K562 (cell line): ENCODE data around the gene CXCL17. TPM values are rescaled to one million over a fixed set of nuclear protein-coding genes. Genes with fewer than 3 reads are reported as not detected.

ENCODE experiments used
- ATAC-seq: fragments of 200-7000 bp; cut with Tn5 transposase; 3 replicates; pipeline ENCODE4 v1.9.1; 2020; ENCODE audit warnings: moderate library complexity
- BruUV-seq: library from RNA; stranded (reverse); fragments of 400-500 nt; replicated peaks from 2 replicates; lab custom pipeline; 2021; lab: Mats Ljungman, UMichigan
- CTCF ChIA-PET: fragments of 300-600 bp; formaldehyde crosslinking; extraction: SDS; loops from one replicate; lab custom pipeline; 2021; ENCODE audit warnings: low intra/inter-chr PET ratio; lab: Yijun Ruan, JAX
- POLR2A ChIA-PET: fragments of 300-600, 350-650 bp; sonication (Branson Sonifier 250); formaldehyde crosslinking; extraction: SDS; loops from one replicate; lab custom pipeline; 2021; ENCODE audit warnings: antibody characterized with exemption, inconsistent platforms; lab: Yijun Ruan, JAX
- DNase-seq, 4 experiments: peaks; one replicate each; pipeline versions ENCODE4 v3.0.0 to v3.0.0-alpha.2; 2011 to 2018; ENCODE audit warnings: low spot score in 3 of 4, mixed read lengths in 3 of 4; ENCODE audit errors: extremely low read depth in 1 of 4
- FAIRE-seq: peaks from 2 replicates; lab custom pipeline; 2011; peaks lifted over from hg19 to GRCh38; lab: Jason Lieb, UNC
- H2AFZ ChIP-seq: 2 replicates; pipeline ENCODE4 v1.6.0; 2011; ENCODE audit warnings: low read depth, low read length, control low read depth, inconsistent platforms
- H3K27ac ChIP-seq: fragments of 200-600 bp; 3 replicates; pipeline ENCODE4 v1.8.0; 2011; ENCODE audit warnings: low read depth, mild to moderate bottlenecking, control low read depth, inconsistent platforms, low read length, moderate library complexity, mixed read lengths; ENCODE audit errors: extremely low read depth
- H3K27me3 ChIP-seq, 2 experiments: fragments of 300-600 bp in 1 of 2; 2 replicates in 1 of 2; 3 replicates in 1 of 2; pipeline versions ENCODE4 v1.6.0 to v1.8.0; 2011; ENCODE audit warnings: inconsistent platforms in 2 of 2, low read length in 2 of 2, mild to moderate bottlenecking in 1 of 2, mixed read lengths in 1 of 2, moderate library complexity in 1 of 2; ENCODE audit not compliant: control insufficient read depth in 2 of 2, insufficient read depth in 2 of 2
- H3K36me3 ChIP-seq: fragments of 300-600 bp; 3 replicates; pipeline ENCODE4 v1.8.0; 2011; ENCODE audit warnings: mild to moderate bottlenecking, low read length, inconsistent platforms; ENCODE audit not compliant: control insufficient read depth, insufficient read depth
- H3K4me1 ChIP-seq, 2 experiments: fragments of 200-600 bp in 1 of 2; replicated peaks in 1 of 2; 2 replicates in 1 of 2; 3 replicates in 1 of 2; pipeline versions ENCODE4 v1.5.1 to v1.8.0; 2011; ENCODE audit warnings: inconsistent platforms in 2 of 2, low read length in 2 of 2, mild to moderate bottlenecking in 1 of 2, mixed read lengths in 1 of 2, moderate library complexity in 1 of 2; ENCODE audit not compliant: control insufficient read depth in 2 of 2, insufficient read depth in 2 of 2
- H3K4me2 ChIP-seq: 2 replicates; pipeline ENCODE4 v1.6.1; 2011; ENCODE audit warnings: low read length, control low read depth, inconsistent platforms, mixed read lengths; ENCODE audit not compliant: insufficient read depth
- H3K4me3 ChIP-seq: fragments of 200-600 bp; sonication (generic), shearing (Covaris generic); 2 replicates; pipeline ENCODE4 v1.5.1; 2016; ENCODE audit warnings: control low read depth, inconsistent platforms
- H3K79me2 ChIP-seq: fragments of 200-600 bp; 3 replicates; pipeline ENCODE4 v1.8.0; 2011; ENCODE audit warnings: low read length, inconsistent platforms; ENCODE audit not compliant: control insufficient read depth, insufficient read depth
- H3K9ac ChIP-seq, 2 experiments: 2 replicates each; pipeline versions ENCODE4 v1.6.0 to v1.6.1; 2011; ENCODE audit warnings: low read depth in 2 of 2, low read length in 2 of 2, control low read depth in 1 of 2, inconsistent platforms in 1 of 2, mild to moderate bottlenecking in 1 of 2, mixed read lengths in 1 of 2; ENCODE audit not compliant: insufficient read depth in 1 of 2
- H3K9me1 ChIP-seq: one replicate; pipeline ENCODE4 v1.6.0; 2011; ENCODE audit warnings: inconsistent platforms, mild to moderate bottlenecking, low read length, moderate library complexity; ENCODE audit not compliant: control insufficient read depth, insufficient read depth
- H3K9me3 ChIP-seq: replicated peaks from 2 replicates; pipeline ENCODE4 v1.5.1; 2011; ENCODE audit warnings: low read depth, low read length, inconsistent platforms; ENCODE audit not compliant: control insufficient read depth, insufficient read depth
- H4K20me1 ChIP-seq: replicated peaks from 2 replicates; pipeline ENCODE4 v1.6.1; 2011; ENCODE audit warnings: low read length, inconsistent platforms, mixed read lengths; ENCODE audit not compliant: control insufficient read depth, insufficient read depth
- WGBS: fragments of 100-300 bp; shearing (Covaris generic); methylation state at CpG from one replicate; pipeline ENCODE4 v1.1.6; 2016; ENCODE audit warnings: low coverage, mixed read lengths; ENCODE audit not compliant: insufficient coverage; ENCODE audit errors: missing lambda C conversion rate; 5-methylcytosine and 5-hydroxymethylcytosine counted together
- in situ Hi-C: fragments of 300-500 bp; cut with MboI; formaldehyde crosslinking; loops from 4 replicates; pipeline ENCODE4 v1.15.0; 2018; ENCODE audit warnings: inconsistent platforms, mixed read lengths
- intact Hi-C: fragments of 100-400 bp; cut with micrococcal nuclease; formaldehyde crosslinking; loops from 2 replicates; pipeline ENCODE4 v1.14.2; 2022
- polyA plus RNA-seq, 8 experiments: library from polyadenylated mRNA; depleted of rRNA in 4 of 8; stranded (reverse) in 5 of 8; unstranded in 3 of 8; fragments of >200 nt; fragmentation: Nextera tagmentation in 2 of 8; fragmentation: Illumina TruSeq in 1 of 8; extraction: Ambion mirVana in 2 of 8; extraction: Trizol in 1 of 8; gene quantifications; 2 replicates each; pipeline versions ENCODE4 v1.2.1 to v1.2.3, GENCODE V29; 2011 to 2014; ENCODE audit warnings: inconsistent platforms in 1 of 8, missing spikeins in 1 of 8
- total RNA-seq, 7 experiments: library from RNA; depleted of rRNA in 6 of 7; stranded (reverse); fragments of >200 nt in 6 of 7; fragmentation: Illumina TruSeq in 2 of 7; extraction: Trizol in 2 of 7; gene quantifications; 2 replicates each; pipeline versions ENCODE4 v1.2.1 to v1.2.3, GENCODE V29; 2011 to 2021; ENCODE audit warnings: low replicate concordance in 1 of 7
- TF ChIP-seq, protein P1 (sequence below), 2 experiments: fragments of 450-650 bp; formaldehyde crosslinking in 1 of 2; IDR thresholded peaks; 2 replicates each; pipeline versions ENCODE4 v1.4.0 to v1.6.1; 2014 to 2020; ENCODE audit warnings: mild to moderate bottlenecking in 2 of 2, borderline replicate concordance in 1 of 2, low read depth in 1 of 2

CXCL17 gene
- total and polyA plus RNA-seq, 9 of the 15 experiments (the other 6 are each of a cell fraction or from before 2014, with no cell fraction given): 0.10 to 0.15 TPM; not detected in 7

DNA sequence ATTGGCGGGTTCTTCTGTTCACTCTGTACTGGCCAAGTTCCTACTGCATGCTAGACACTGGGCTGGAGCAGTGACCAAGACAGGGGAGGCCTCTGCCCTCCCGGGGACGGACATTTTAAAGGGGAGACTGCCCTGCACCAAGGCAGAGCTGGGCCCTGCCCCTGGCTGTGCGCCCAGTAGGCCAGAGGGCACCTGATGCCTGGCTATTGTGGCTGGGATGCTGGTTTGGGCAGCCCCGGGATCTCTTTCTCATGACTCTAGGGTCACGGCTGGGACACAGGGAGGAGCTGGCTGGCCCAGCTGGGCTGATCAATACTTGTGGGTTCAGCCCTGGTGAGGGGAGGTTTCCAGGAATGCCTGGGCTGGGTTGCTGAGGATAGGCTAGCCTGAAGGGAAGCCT is 33.3 kb downstream of the CXCL17 start:
- in situ Hi-C loops: no loop called here
- no peaks in the 10 kb centered on the region for H3K36me3 ChIP-seq
- no TSS peak for BruUV-seq
- DNase-seq: no peak
- no peaks in the 10 kb centered on the region for H3K9me1 ChIP-seq
- no peak overlapping the region for H2AFZ ChIP-seq
- no peaks in the 10 kb centered on the region for H3K79me2 ChIP-seq
- H3K27me3 ChIP-seq: peaks cover 6 to 8% of the 10 kb centered on the region in 2 experiments; a peak in 4 of 5 replicates
- ChIA-PET POLR2A (interaction anchor here (0.6 to 0.7 kb wide), 2 partner anchors 13 to 401 kb away, joined by 3 read pairs; no protein-coding TSS in a partner anchor), CTCF (interaction anchor here (0.5 kb wide), 1 partner anchor 24 kb away, joined by 3 read pairs; no protein-coding TSS in a partner anchor)
- no peak overlapping the region for H3K27ac ChIP-seq
- H3K4me1 ChIP-seq: peaks cover 0 to 42% of the 10 kb centered on the region in 2 experiments; a peak in 2 of 5 replicates
- no peak overlapping the region; a peak in 1 of 4 replicates for H3K9ac ChIP-seq
- FAIRE-seq: no peak
- WGBS: 30% methylated on average over 6 of the region's 6 CpGs
- intact Hi-C loops: no loop called here
- no peak overlapping the region for H3K4me2 ChIP-seq
- H4K20me1 ChIP-seq: peaks cover 34% of the 10 kb centered on the region
- no peak overlapping the region for H3K4me3 ChIP-seq
- TF ChIP-seq, protein P1, sequence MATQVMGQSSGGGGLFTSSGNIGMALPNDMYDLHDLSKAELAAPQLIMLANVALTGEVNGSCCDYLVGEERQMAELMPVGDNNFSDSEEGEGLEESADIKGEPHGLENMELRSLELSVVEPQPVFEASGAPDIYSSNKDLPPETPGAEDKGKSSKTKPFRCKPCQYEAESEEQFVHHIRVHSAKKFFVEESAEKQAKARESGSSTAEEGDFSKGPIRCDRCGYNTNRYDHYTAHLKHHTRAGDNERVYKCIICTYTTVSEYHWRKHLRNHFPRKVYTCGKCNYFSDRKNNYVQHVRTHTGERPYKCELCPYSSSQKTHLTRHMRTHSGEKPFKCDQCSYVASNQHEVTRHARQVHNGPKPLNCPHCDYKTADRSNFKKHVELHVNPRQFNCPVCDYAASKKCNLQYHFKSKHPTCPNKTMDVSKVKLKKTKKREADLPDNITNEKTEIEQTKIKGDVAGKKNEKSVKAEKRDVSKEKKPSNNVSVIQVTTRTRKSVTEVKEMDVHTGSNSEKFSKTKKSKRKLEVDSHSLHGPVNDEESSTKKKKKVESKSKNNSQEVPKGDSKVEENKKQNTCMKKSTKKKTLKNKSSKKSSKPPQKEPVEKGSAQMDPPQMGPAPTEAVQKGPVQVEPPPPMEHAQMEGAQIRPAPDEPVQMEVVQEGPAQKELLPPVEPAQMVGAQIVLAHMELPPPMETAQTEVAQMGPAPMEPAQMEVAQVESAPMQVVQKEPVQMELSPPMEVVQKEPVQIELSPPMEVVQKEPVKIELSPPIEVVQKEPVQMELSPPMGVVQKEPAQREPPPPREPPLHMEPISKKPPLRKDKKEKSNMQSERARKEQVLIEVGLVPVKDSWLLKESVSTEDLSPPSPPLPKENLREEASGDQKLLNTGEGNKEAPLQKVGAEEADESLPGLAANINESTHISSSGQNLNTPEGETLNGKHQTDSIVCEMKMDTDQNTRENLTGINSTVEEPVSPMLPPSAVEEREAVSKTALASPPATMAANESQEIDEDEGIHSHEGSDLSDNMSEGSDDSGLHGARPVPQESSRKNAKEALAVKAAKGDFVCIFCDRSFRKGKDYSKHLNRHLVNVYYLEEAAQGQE (IDR thresholded peaks at IDR 0.05; ENCODE audit: borderline replicate concordance): no peak
- TF ChIP-seq, protein P1 (CRISPR knock-in tag; IDR thresholded peaks at IDR 0.05; ENCODE audit: low read depth): no peak
- no peaks in the 10 kb centered on the region for H3K9me3 ChIP-seq
- ATAC-seq: no peak
